HG03196 (cell line): ENCODE data around the gene GGA3.
"Not testable (repeated sequence)": the region's sequence is repeated elsewhere in the genome, so short reads cannot be mapped to it uniquely, and the experiment has no call there.

Experiments
- ATAC-seq: cut with Tn5 transposase; IDR thresholded peaks from one replicate; pipeline ENCODE4 v1.9.1; 2021; ENCODE audit not compliant: unreplicated experiment

GGA3 gene

DNA sequence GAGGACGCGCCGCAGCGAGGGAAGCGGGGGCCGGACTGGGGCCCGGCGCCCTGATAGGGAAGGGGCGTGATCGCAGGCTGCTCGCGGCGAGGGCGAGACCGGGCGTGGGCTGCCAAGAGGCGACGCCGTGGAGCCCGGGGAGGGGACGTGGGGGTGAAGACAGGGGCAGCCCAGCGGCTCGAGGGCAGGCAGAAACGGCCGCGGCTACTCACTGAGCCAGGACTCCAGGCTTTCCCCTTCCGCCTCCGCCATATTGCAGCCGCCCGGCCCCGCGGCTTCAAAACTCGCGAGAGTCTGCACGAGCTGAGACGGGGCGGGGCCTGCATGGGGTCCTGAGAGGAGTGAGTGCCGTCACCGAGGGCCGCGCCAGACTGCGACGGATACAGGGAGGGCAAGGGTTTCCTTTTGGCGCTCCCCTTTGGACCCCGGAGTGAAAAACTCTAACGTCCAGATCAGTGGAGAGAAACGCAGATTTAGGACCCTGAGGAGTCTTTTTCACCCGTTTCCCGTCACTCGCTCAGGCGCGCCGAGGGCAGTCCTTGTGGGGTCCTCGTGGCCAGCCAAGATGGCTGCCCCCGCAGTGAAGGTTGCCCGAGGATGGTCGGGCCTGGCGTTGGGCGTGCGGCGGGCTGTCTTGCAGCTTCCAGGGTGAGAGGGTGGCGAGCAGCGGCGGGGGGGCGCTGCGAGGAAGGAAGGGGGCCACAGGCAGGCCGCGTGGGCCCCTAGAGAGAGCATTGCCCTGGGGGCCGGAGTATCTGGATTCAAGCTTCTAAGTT lies at the start of gene GGA3, which contains the start of gene MRPS7:
TSS of gene GGA3 (minus strand) at position 271 of the 776 bp plus-strand sequence. CDS start at position 252, 19 bp downstream.
TSS of gene MRPS7 (plus strand) at position 544 of the 776 bp plus-strand sequence. CDS start at position 566, 22 bp downstream.
- peak; percentile 90 for ATAC-seq

- no peak for ATAC-seq
Observed at GRCh38 chr17:75308732-75309629, 47.6 kb upstream of the GGA3 start.

DNA sequence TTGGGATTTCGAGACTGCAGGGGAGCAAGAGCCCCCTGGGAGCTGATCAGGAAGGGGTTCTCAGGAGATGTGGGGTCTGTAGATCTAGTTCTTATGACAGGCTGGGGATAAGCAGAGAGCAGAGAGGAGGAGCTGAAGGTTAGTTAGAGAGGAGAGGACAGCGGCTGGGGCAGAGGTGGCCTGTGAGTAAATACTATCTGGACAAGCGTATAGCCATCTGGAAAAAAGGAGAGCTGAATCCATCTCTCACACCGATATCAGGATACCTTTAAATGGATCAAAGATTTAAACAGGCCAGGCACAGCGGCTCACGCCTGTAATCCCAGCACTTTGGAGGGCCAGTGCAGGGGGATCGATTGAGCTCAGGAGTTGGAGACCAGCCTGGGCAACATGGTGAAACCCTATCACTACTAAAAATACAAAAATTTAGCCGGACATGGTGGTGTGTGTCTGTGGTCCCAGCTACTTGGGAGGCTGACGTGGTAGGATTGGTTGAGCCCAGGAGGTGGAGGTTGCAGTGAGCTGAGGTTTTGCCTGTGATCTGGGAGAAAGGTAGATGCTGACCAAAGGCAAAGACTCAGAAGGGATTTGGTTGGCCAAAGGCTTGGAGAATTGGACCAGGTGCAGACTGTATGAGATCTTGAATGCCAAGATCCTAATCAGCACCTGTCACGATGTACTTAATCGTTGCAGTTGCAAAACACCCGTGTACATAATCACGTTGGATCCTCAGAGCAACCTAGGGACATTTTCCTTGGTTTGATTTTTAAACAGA lies 46.7 kb upstream of the GGA3 start:
- ATAC-seq = no peak

- no peak for ATAC-seq
Observed at GRCh38 chr17:75301502-75302206, 40.2 kb upstream of the GGA3 start.

DNA sequence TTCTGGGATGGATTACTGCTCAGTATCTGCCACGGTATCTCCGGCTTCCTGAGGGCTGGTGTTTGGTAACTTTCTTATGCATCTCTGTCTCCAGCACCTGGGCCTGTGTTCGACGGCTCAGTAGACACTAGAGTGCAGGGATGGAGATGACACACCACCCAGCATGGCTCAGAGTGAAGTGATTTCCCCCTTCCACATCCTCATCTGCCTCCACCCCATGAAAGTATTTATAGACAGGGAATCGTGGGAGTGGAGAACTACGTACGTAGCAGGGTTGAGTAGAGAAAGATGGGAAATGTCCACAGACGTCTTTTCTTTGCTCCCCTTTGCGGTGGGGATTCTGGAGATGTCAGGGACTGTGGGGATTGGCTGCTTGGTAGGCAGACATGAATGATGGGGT lies 39.6 kb upstream of the GGA3 start:
- ATAC-seq = no peak

GRCh38 chr17:75300280-75300679 lies 38.9 kb upstream of the GGA3 start:
- no peak for ATAC-seq

GRCh38 chr17:75295201-75296158 lies 34.1 kb upstream of the GGA3 start:
- peak; percentile 67 for ATAC-seq

- not testable (repeated sequence) for ATAC-seq
Observed at GRCh38 chr17:75292810-75293448, 31.5 kb upstream of the GGA3 start.

DNA sequence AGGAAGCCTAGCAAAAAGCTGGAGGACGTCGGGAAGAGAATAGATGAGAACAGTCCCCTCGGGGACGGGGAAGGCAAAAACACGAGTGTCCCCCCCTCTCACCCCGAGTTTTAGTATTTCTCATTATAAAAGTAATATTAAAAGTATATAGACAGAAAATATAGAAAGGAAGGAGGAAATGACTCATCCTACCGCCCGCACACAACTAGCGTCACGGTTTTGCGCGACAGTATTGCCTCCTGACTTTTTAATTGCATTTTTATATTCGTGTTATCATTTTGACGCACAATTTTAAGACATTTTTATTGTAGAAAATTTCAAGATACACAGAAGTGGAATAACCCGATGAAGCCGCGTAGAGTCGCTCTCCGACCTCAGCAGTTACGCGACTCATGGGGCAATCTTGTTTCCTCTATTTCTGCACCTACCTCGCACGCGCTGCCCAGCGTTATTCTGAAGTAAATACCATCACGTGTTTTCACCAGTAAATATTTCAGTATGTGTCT lies 28.5 kb upstream of the GGA3 start:
- ATAC-seq = peak; percentile 31

GRCh38 chr17:75289115-75289831 lies 27.9 kb upstream of the GGA3 start, which contains the start of gene SLC25A19:
SLC25A19 (minus strand) TSS chr17:75289433; CDS start chr17:75286764, 2,669 bp downstream.
- ATAC-seq = peak; percentile 88

GRCh38 chr17:75288770-75289114 lies 27.3 kb upstream of the GGA3 start:
- peak; percentile 5 for ATAC-seq

DNA sequence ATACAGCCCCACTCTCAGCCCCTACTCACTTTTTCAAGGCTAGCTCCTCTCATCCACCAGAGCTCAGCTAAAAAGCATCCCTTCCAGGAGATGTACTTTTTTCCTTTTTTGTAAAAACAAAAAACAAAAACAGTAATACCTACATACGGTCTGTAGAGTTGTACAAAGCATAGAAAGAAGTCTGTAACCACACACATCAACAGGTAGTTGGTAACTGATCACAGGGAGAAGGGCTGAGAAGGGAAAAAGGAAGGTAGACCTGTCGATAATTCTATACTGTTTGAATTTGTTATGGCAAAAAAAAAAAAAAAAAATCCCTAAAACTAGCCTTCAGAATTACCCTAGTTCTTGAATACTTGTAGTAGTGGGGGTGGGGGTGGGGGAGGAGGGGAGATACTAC lies 27.0 kb upstream of the GGA3 start:
- ATAC-seq = no peak

- ATAC-seq = no peak
Observed at GRCh38 chr17:75287221-75287620, 25.8 kb upstream of the GGA3 start.

DNA sequence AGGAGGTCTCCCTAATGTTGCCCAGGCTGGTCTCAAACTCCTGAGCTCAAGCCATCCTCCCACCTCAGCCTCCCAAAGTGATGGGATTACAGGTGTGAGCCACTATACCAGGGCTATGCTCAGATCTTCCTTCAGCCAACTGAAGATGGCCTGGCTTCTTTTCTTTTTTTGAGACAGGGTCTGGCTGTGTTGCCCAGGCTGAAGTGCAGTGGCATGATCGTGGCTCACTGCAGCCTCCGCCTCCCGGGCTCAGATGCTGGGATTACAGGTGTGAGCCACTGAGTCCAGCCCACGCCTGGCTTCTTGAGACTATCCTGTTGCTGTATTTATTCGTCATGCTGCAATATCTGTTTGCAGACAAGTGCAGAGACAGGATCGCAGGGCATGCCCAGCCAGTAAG lies 23.7 kb upstream of the GGA3 start:
- no peak for ATAC-seq

DNA sequence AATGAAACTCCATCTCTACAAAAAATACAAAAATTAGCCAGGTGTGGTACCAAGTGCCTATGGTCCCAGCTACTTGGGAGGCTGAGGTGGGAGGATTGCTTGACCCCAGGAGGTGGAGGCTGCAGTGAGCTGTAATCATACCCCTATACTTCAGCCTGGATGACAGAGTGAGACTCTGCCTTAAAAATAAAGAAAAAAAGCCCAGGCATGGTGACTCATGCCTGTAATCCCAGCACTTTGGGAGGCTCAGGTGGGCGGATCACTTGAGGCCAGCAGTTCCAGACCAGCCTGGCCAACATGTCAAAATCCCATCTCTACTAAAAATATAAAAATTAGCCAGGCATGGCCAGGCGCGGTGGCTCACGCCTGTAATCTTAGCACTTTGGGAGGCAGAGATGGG lies 18.8 kb upstream of the GGA3 start:
- ATAC-seq = not testable (repeated sequence)

DNA sequence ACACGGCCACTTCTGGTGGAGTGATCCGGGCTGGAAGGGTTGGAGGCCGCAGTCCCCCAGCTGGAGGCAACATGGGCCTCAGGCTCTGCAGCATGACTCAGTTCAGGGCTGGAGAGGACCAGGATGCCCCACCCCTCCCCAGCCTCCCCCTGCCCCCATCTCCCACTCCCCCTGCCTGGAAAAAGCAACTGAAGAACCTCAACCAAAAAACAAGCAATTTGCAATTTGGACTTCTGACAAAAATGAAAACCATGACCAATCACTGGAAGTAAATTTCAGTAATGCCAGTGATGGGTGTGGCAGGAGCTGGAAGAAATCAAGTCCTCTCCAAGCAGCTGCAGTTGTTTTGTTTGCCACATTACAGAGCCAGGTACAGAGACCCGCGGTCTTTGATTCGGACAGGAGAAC lies 16.3 kb upstream of the GGA3 start:
- no peak for ATAC-seq

DNA sequence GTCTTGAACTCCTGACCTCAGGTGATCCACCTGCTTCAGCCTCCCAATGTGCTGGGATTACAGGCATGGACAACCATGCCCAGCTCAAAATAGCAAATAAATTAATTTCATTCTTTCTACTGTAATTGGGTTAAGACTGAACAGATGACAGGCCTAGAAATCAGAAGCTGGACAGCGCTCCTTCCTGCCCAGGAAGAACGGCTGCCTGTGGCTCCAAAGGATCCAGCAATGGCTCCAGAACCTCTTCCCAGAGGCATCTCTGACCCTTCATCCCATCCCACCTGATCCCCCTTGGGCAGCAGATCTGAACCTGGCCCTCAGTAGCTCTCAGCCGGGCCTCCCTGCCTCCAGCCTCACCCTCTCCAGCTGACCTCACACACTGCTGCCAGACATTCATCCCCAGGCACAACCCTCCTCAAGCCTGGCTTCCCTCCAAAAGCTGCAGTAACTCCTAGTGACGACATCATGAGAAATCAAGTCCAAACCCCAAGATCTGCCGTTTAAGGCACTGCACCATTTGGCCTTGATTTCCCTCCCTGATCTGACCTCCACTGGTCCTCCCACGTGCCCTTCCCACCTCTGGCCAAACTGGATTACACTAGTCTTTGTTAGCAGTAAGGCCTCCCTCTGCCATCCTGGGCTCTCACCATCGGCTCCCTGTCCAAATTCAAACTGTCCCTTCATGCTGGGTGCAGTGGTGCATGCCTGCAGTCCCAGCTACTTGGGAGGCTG lies 12.7 kb upstream of the GGA3 start:
- ATAC-seq = no peak
